Psoas muscle (tissue), 8 donors: ENCODE data around the gene DNAJC5G. TPM values are rescaled to one million over a fixed set of nuclear protein-coding genes. Genes with fewer than 3 reads are reported as not detected.

Source experiments
- ATAC-seq, 4 donors: fragments of 200-7000 bp; cut with Tn5 transposase; one replicate each; pipeline ENCODE4 v1.9.1; 2020; ENCODE audit warnings: moderate library complexity in 3 of 4, mild to moderate bottlenecking in 2 of 4
- DNase-seq, 2 donors: peaks; one replicate each; pipeline ENCODE4 v3.0.0-alpha.2; 2020
- H3K27ac ChIP-seq: fragments of 200-600 bp; one replicate; pipeline ENCODE4 v1.8.0; 2022
- H3K27me3 ChIP-seq, 3 donors: fragments of 200-600 bp in 1 of 3; one replicate each; pipeline versions ENCODE4 v1.6.1 to v1.8.0; 2013 to 2022; ENCODE audit warnings: low read length in 2 of 3, mild to moderate bottlenecking in 2 of 3, moderate library complexity in 1 of 3; ENCODE audit not compliant: insufficient read depth in 3 of 3
- H3K36me3 ChIP-seq, 2 donors: fragments of 200-600 bp in 1 of 2; one replicate each; pipeline versions ENCODE4 v1.6.1 to v1.8.0; 2013 to 2022; ENCODE audit warnings: low read depth in 1 of 2, mild to moderate bottlenecking in 1 of 2, moderate library complexity in 1 of 2; ENCODE audit not compliant: insufficient read depth in 1 of 2
- H3K4me1 ChIP-seq: fragments of 200-600 bp; one replicate; pipeline ENCODE4 v1.8.0; 2022
- H3K4me3 ChIP-seq: fragments of 200-600 bp; one replicate; pipeline ENCODE4 v1.8.0; 2022; ENCODE audit warnings: mild to moderate bottlenecking
- H3K9me3 ChIP-seq: fragments of 200-600 bp; one replicate; pipeline ENCODE4 v1.8.0; 2022
- CTCF ChIP-seq: fragments of 200-600 bp; IDR thresholded peaks from one replicate; pipeline ENCODE4 v1.8.0; 2022; ENCODE audit warnings: antibody characterized with exemption
- WGBS, 3 donors: extraction: QIAGEN DNeasy Blood & Tissue Kit; methylation state at CpG; one replicate each; pipeline versions ENCODE4 v1.1.6 to v1.1.7; 2013; 5-methylcytosine and 5-hydroxymethylcytosine counted together
- intact Hi-C, 2 donors: fragments of 100-400 bp; cut with DNase I; formaldehyde crosslinking; loops; one replicate each; pipeline versions ENCODE4 v1.11.0 to v1.14.2; 2022
- polyA plus RNA-seq, 3 donors: library from polyadenylated mRNA; stranded (reverse); fragments of 200-250 nt; gene quantifications; one replicate each; pipeline ENCODE4 v1.2.3, GENCODE V29; 2013
- total RNA-seq, 4 donors: library from RNA; stranded (reverse); fragmentation: NEBNext Ultra II Directional in 2 of 4; extraction: Animal tissue kit (Norgen Biotek cat#: 25700) in 2 of 4; gene quantifications; one replicate each; pipeline versions ENCODE4 v1.2.1 to v1.2.4, GENCODE V29; 2021 to 2023
- donor health status: healthy with polysubstance abuse.
- donor health status: DM: no; HTN: no; CAD: no; lungs with moderate emphysema.
- donor health status: Bipolar disorder and iron deficiency.
- donor health status: healthy.
- donor health status: DM: yes; HTN: yes; CAD: no.
- donor health status: DM: no; HTN: no; CAD: no.
- donor health status: DM: no; HTN: no; CAD: no.
- donor health status: DM: yes; HTN: yes; CAD: no.

Gene DNAJC5G
- total and polyA plus RNA-seq, 7 donors, result not detected

DNA sequence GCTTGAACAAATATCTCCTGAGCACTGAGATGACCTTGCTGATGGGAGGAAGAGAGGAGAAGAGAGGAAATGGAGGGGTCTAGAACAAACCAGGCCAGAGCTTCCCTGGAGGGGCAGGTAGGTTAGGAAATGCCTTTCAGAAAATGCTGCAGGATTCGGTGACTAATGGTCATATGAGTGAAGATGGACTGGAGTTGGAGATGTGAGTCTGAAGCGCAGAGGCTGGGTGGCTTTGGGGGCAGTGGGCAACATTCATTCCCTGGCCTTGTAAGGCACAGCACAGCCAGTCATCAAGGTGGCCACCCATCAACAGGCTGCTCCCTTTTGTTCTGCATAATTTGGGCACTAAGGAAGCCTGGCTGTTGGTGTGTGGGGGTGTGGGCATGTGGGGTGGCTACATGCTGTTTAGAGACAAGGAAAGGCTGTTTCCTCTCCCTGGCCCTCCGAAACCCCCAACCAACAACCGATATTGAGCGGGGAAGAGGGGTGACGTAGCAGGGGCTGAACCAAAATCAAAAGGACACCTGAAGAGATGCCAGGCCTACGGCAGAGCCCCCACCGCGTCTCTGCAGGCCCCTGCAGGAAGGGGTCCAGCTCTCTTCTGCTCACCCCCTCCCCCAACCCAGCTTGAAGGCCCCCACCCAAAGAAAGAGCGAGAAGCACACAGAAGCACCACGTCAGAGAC is 13.8 kb upstream of the DNAJC5G start:
- no peaks in the 10 kb centered on the region for H3K9me3 ChIP-seq
- intact Hi-C loops, result no loop called here
- DNase-seq (no peak), ATAC-seq (no peak)
- H3K27ac ChIP-seq, result no peak overlapping the region
- no peak overlapping the region for H3K4me3 ChIP-seq
- H3K4me1 ChIP-seq, result peaks cover 28% of the 10 kb centered on the region
- WGBS, 3 donors, result 45 to 61% (median 60%) methylated on average over 11 of the region's 11 CpGs
- H3K27me3 ChIP-seq, result peaks cover 0 to 81% (median 42%) of the 10 kb centered on the region in 3 donors
- no peaks in the 10 kb centered on the region for H3K36me3 ChIP-seq
- TF ChIP-seq CTCF, result no peak

- H3K27me3 ChIP-seq, result peaks cover 0 to 84% (median 40%) of the 10 kb centered on the region in 3 donors
- H3K36me3 ChIP-seq, result no peaks in the 10 kb centered on the region
- no peaks in the 10 kb centered on the region for H3K9me3 ChIP-seq
- no peak for ATAC-seq
- TF ChIP-seq CTCF, result no peak
- intact Hi-C loops, result no loop called here
- H3K27ac ChIP-seq, result no peak overlapping the region
- H3K4me1 ChIP-seq, result peaks cover 28% of the 10 kb centered on the region
- H3K4me3 ChIP-seq, result peak overlapping the region; percentile 71
- no peak for DNase-seq
- WGBS, 3 donors, result 5 to 11% (median 7%) methylated on average over 14 to 40 of the region's 40 CpGs
Measured at GRCh38 chr2:27261926-27262298, 13.3 kb upstream of the DNAJC5G start.

GRCh38 chr2:27262379-27263286 is 12.6 kb upstream of the DNAJC5G start, which contains the start of gene SLC30A3:
Gene SLC30A3, minus strand, starts transcription at chr2:27263047. Its CDS starts 141 bp downstream, at chr2:27262906.
- 1% methylated on average over 47 to 95 of the region's 96 CpGs for WGBS, 3 donors
- Histone ChIP-seq H3K4me1 (peaks cover 28% of the 10 kb centered on the region), H3K27me3 (peaks cover 0 to 87% (median 40%) of the 10 kb centered on the region in 3 donors), H3K4me3 (peak within 1 kb of the TSS; percentile 71), H3K27ac (no peak within 1 kb of the TSS), H3K9me3 (no peaks in the 10 kb centered on the region), H3K36me3 (no peaks in the 10 kb centered on the region)
- TF ChIP-seq CTCF, result no peak
- DNase-seq, result peak; percentile 68 to 78
- ATAC-seq, result peak; percentile 58 to 79 (median 67)
- intact Hi-C loops, result no loop called here

DNA sequence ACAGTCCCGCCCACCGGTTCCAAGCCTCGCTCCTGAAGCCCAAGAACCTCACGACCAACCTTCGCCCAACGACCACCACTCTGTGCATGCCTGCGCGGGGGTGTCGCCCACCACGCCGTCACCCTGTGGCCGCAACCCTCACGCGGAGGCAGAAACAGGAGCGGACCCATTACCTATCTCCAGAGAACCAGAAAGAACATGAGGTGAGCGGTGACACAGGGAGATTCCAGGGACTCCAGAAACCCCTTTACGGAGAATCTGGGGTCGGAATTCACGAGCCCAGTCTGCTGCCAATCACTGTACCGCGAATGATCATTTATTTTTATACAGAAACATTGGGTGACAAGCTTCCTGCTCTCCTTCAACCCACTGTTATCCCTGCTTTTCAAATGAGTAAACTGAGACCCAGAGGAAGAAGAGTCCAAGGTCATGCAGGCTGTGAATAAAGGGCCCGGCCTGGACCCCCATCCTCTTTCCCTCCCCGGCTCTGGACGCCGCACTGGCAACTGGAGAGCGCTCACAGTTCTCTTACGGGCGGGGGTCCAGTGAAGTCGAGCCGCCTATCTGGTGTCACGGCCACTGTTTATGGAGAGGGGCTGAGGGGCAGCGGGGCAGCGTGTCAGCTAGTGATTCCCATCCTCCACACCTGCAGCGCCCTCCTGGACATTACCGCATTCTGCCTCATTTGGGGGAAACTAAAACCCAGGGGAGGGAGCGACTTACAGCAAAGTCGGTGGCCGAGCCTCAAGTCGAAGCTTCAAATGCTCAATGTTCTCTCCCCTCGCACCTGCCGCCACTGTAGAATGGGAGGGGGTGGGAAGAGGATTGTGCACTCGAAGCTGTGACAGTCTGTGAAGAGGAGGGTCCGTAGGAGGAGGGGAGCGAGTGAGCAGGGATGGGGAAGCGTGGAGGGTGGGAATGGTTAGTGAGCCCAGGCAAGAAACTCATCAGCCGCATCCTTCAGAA is 11.7 kb upstream of the DNAJC5G start:
- Histone ChIP-seq H3K4me1 (peaks cover 28% of the 10 kb centered on the region), H3K27me3 (peaks cover 0 to 86% (median 40%) of the 10 kb centered on the region in 3 donors), H3K9me3 (no peaks in the 10 kb centered on the region), H3K4me3 (peak overlapping the region; percentile 71), H3K36me3 (no peaks in the 10 kb centered on the region), H3K27ac (no peak overlapping the region)
- no peak for TF ChIP-seq CTCF
- WGBS, 3 donors, result 2% methylated on average over 46 of the region's 46 CpGs
- ATAC-seq (peak in 1 of 4 donors; percentile 4), DNase-seq (no peak)
- intact Hi-C loops, result no loop called here
